ENCODE data around the gene EIF3J. TPM values are rescaled to one million over a fixed set of nuclear protein-coding genes. Genes with fewer than 3 reads are reported as not detected.
"Not testable (repeated sequence)": the region's sequence is repeated elsewhere in the genome, so short reads cannot be mapped to it uniquely, and the experiment has no call there.

Gene EIF3J
- total RNA-seq, 1 donor from 2014 or later: 127 TPM

DNA sequence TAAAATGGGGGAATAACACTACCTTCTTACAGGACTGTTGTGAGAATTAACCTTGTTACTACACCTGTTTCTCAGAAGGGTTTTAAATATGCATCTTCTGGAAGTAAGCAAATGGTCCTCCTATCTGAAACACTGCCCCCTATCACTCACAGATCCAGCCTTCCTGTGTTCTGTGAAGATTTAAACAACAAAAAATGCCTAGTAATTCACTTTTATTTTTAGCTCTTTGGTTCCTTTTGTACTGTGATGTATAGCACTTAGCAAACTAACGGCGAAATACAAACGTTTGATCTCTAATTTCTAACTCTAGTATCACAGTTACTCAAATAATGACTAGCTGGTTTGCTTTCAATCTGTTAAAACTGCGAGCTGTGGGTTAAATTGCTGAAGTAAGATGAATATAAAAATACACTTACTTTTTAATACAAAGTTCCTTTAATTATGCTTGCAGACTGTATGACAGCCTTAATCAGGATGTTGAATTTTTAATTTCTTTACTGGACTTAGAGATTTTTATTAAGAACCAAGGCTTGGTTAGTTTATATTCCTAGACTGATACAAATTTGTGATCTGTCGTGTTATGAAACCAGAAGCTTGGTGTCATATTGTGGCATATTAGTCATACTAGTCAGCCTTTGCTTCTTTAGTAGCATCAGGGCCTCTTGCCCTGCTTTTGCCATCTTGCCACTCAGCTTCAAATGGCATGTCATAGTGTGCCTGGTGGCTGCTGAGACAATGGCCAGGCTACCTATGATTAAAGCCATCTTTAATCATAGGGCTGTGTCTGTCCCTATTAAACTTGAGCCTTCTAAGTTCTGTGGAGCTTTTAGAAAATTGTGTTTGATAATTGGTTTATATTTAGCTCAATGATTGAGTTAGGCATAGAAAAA, 9.2 kb downstream of the EIF3J start:
- intact Hi-C loops (cut with micrococcal nuclease): loop anchor here (1.0 to 5.0 kb wide), 2 partner anchors 9 to 239 kb away; partner anchors contain the start of gene EIF3J
- DNase-seq (ENCODE audit: low spot score): peak; percentile 39
- H3K4me3 Mint-ChIP-seq (ENCODE audit: low read depth): peak overlapping the region; percentile 53
- H3K27ac Mint-ChIP-seq: peak overlapping the region; percentile 87
- H3K4me1 Mint-ChIP-seq (ENCODE audit: low read depth): peaks cover 47% of the 10 kb centered on the region
- H3K27me3 Mint-ChIP-seq (ENCODE audit: low read depth): no peaks in the 10 kb centered on the region
- peaks cover 60% of the 10 kb centered on the region for H3K36me3 Mint-ChIP-seq (ENCODE audit: low read depth)
- no peaks in the 10 kb centered on the region for H3K9me3 Mint-ChIP-seq

- not testable (repeated sequence) for H3K27me3 Mint-ChIP-seq (ENCODE audit: low read depth); H3K4me3 Mint-ChIP-seq (ENCODE audit: low read depth); H3K9me3 Mint-ChIP-seq; DNase-seq (ENCODE audit: low spot score)
- intact Hi-C loops (cut with micrococcal nuclease): loop anchor here (5.0 kb wide), 1 partner anchor 242 kb away; no protein-coding TSS in a partner anchor
- Mint-ChIP-seq H3K27ac (peak overlapping the region; percentile 22), H3K36me3 (ENCODE audit: low read depth) (peaks cover 51% of the 10 kb centered on the region), H3K4me1 (ENCODE audit: low read depth) (peaks cover 25% of the 10 kb centered on the region)
These were observed 12.2 kb downstream of the EIF3J start for GRCh38 chr15:44549152-44549551.

GRCh38 chr15:44550256-44550655, 13.3 kb downstream of the EIF3J start:
- no peaks in the 10 kb centered on the region for H3K27me3 Mint-ChIP-seq (ENCODE audit: low read depth)
- peaks cover 62% of the 10 kb centered on the region for H3K36me3 Mint-ChIP-seq (ENCODE audit: low read depth)
- no peak overlapping the region for H3K27ac Mint-ChIP-seq
- intact Hi-C loops (cut with micrococcal nuclease): no loop called here
- peaks cover 33% of the 10 kb centered on the region for H3K4me1 Mint-ChIP-seq (ENCODE audit: low read depth)
- H3K9me3 Mint-ChIP-seq: no peaks in the 10 kb centered on the region
- no peak for DNase-seq (ENCODE audit: low spot score)
- H3K4me3 Mint-ChIP-seq (ENCODE audit: low read depth): no peak overlapping the region

DNA sequence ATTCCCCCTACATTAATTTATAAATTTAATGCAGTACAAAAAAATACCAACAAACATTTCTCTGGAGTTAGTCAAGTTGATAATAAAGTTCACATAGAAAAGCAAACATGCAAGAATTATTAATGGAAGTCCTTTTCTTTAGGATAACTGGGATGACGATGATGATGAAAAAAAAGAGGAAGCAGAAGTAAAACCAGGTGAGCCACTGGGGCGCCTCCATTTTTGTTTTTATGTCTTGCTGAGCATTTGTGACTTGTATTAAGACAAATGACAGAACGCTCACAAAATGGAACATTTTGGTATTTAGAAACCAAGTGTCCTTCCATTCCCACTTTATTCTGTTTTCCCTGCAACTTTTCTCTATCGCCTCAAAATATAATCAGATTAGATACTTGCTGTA, 13.8 kb downstream of the EIF3J start:
- peaks cover 34% of the 10 kb centered on the region for H3K4me1 Mint-ChIP-seq (ENCODE audit: low read depth)

GRCh38 chr15:44554934-44555723, 18.2 kb downstream of the EIF3J start:
- Mint-ChIP-seq H3K4me3 (ENCODE audit: low read depth) (no peak overlapping the region), H3K36me3 (ENCODE audit: low read depth) (peaks cover 73% of the 10 kb centered on the region), H3K4me1 (ENCODE audit: low read depth) (peaks cover 21% of the 10 kb centered on the region), H3K9me3 (no peaks in the 10 kb centered on the region), H3K27ac (peak overlapping the region; percentile 71), H3K27me3 (ENCODE audit: low read depth) (no peaks in the 10 kb centered on the region)
- no peak for DNase-seq (ENCODE audit: low spot score)
- intact Hi-C loops (cut with micrococcal nuclease): no loop called here

More for the DNA sequence above, 13.8 kb downstream of the EIF3J start:
- Mint-ChIP-seq H3K27ac (no peak overlapping the region), H3K9me3 (no peaks in the 10 kb centered on the region), H3K4me3 (ENCODE audit: low read depth) (no peak overlapping the region), H3K27me3 (ENCODE audit: low read depth) (no peaks in the 10 kb centered on the region), H3K36me3 (ENCODE audit: low read depth) (peaks cover 66% of the 10 kb centered on the region)
- intact Hi-C loops (cut with micrococcal nuclease): no loop called here
- no peak for DNase-seq (ENCODE audit: low spot score)

- H3K9me3 Mint-ChIP-seq; DNase-seq (ENCODE audit: low spot score); intact Hi-C loops (cut with micrococcal nuclease); H3K27me3 Mint-ChIP-seq (ENCODE audit: low read depth); H3K4me3 Mint-ChIP-seq (ENCODE audit: low read depth): not testable (repeated sequence)
- peaks cover 84% of the 10 kb centered on the region for H3K36me3 Mint-ChIP-seq (ENCODE audit: low read depth)
- peaks cover 19% of the 10 kb centered on the region for H3K4me1 Mint-ChIP-seq (ENCODE audit: low read depth)
- peak overlapping the region; percentile 69 for H3K27ac Mint-ChIP-seq
These were observed 24.0 kb downstream of the EIF3J start for GRCh38 chr15:44560926-44561325.

DNA sequence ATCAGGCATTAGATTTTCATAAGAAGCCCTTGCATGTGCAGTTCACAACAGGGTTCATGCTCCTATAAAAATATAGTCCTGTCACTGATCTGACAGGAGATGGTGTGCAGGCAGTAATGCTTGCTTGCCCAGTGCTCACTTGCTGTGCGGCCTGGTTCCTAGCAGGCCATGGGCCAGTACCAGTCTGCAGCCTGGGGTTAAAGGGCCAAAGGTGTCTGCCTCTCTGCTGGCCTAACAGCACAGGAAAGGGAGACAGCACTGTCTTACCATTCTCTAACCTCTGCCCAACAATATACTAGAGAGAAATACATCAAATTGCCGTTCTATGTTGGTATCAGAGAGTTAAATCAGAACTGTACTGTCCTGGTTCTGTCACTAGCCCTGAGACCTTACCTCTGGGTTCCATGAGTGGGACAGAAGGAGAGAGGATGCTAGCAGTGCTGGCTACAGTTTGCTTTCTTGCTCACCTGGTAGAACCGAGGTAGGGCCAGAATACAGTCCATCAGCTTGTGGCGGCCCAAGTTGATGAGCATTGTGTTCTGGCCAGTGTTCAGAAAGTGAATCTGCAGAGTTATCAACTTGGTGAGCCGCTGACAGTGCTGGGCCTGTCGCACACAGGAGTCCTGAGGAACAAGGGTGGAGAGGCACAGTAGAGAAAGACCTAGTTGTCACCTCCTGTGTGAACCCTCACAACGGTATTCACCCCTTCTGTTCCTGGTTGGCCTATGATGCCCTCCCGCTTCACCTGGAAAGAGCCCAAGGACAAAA, 28.6 kb downstream of the EIF3J start:
- no peak overlapping the region for H3K27ac Mint-ChIP-seq
- peaks cover 12% of the 10 kb centered on the region for H3K4me1 Mint-ChIP-seq (ENCODE audit: low read depth)
- peaks cover 79% of the 10 kb centered on the region for H3K36me3 Mint-ChIP-seq (ENCODE audit: low read depth)
- H3K4me3 Mint-ChIP-seq (ENCODE audit: low read depth): no peak overlapping the region
- no peaks in the 10 kb centered on the region for H3K27me3 Mint-ChIP-seq (ENCODE audit: low read depth)
- no peak for DNase-seq (ENCODE audit: low spot score)
- H3K9me3 Mint-ChIP-seq: no peaks in the 10 kb centered on the region
- intact Hi-C loops (cut with micrococcal nuclease): no loop called here

DNA sequence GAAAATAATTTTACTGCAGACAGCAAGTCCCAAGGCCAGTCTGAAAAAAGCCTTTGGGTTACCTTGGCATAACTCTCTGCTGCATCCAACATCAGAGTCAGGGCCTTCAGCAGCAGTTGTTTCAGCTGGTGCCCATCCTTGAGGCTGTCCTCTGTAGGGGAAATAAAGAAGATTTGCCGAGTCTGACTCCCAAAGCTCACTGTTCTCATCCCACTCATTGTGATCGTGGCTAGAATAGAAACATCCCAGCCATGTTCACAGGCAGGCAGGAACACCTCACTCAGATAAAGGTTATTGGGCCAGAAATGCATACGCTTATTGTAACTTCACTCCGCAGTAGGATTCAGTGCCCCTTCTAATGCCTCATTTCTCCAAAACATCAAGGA, 29.2 kb downstream of the EIF3J start:
- no peak for DNase-seq (ENCODE audit: low spot score)
- intact Hi-C loops (cut with micrococcal nuclease): no loop called here
- Mint-ChIP-seq H3K4me1 (ENCODE audit: low read depth) (peaks cover 6% of the 10 kb centered on the region), H3K4me3 (ENCODE audit: low read depth) (no peak overlapping the region), H3K27me3 (ENCODE audit: low read depth) (no peaks in the 10 kb centered on the region), H3K9me3 (no peaks in the 10 kb centered on the region), H3K27ac (no peak overlapping the region), H3K36me3 (ENCODE audit: low read depth) (peaks cover 79% of the 10 kb centered on the region)

- intact Hi-C loops (cut with micrococcal nuclease): no loop called here
- Mint-ChIP-seq H3K9me3 (no peaks in the 10 kb centered on the region), H3K27ac (no peak overlapping the region), H3K4me3 (ENCODE audit: low read depth) (no peak overlapping the region), H3K4me1 (ENCODE audit: low read depth) (no peaks in the 10 kb centered on the region), H3K36me3 (ENCODE audit: low read depth) (peaks cover 73% of the 10 kb centered on the region), H3K27me3 (ENCODE audit: low read depth) (no peaks in the 10 kb centered on the region)
- DNase-seq (ENCODE audit: low spot score): no peak
These were observed 31.4 kb downstream of the EIF3J start for GRCh38 chr15:44568338-44568737.

GRCh38 chr15:44569316-44569715, 32.4 kb downstream of the EIF3J start:
- H3K9me3 Mint-ChIP-seq: no peaks in the 10 kb centered on the region
- H3K27ac Mint-ChIP-seq: no peak overlapping the region
- H3K4me1 Mint-ChIP-seq (ENCODE audit: low read depth): no peaks in the 10 kb centered on the region
- peaks cover 72% of the 10 kb centered on the region for H3K36me3 Mint-ChIP-seq (ENCODE audit: low read depth)
- no peak for DNase-seq (ENCODE audit: low spot score)
- no peak overlapping the region for H3K4me3 Mint-ChIP-seq (ENCODE audit: low read depth)
- intact Hi-C loops (cut with micrococcal nuclease): no loop called here
- H3K27me3 Mint-ChIP-seq (ENCODE audit: low read depth): no peaks in the 10 kb centered on the region

- intact Hi-C loops (cut with micrococcal nuclease): no loop called here
- H3K36me3 Mint-ChIP-seq (ENCODE audit: low read depth): peaks cover 72% of the 10 kb centered on the region
- H3K27ac Mint-ChIP-seq: no peak overlapping the region
These were observed 33.4 kb downstream of the EIF3J start for GRCh38 chr15:44570361-44570760.

DNA sequence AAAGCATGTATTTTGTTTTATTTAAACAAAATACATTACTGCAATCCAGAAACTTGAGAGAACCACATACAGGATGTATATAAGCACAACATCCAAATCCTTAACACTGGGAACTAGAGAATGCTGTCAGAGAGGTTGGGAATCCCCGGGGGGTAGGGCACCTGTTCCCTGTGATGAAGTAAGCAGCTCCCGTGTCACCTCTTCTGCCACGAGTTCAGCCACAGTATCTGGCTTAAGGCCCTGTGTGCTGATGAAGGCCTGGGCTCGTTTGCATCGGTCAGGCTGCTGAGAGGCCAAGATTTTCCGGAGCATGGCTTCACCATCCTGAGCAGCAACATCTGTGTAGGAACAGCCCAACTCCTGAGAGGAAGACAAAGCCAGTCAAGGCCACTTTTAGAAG, 36.4 kb downstream of the EIF3J start:
- H3K36me3 Mint-ChIP-seq (ENCODE audit: low read depth): peaks cover 55% of the 10 kb centered on the region
- H3K4me1 Mint-ChIP-seq (ENCODE audit: low read depth): peaks cover 1% of the 10 kb centered on the region
- DNase-seq (ENCODE audit: low spot score): no peak
- H3K4me3 Mint-ChIP-seq (ENCODE audit: low read depth): no peak overlapping the region
- no peak overlapping the region for H3K27ac Mint-ChIP-seq
- H3K9me3 Mint-ChIP-seq: no peaks in the 10 kb centered on the region
- intact Hi-C loops (cut with micrococcal nuclease): no loop called here
- H3K27me3 Mint-ChIP-seq (ENCODE audit: low read depth): no peaks in the 10 kb centered on the region

More at GRCh38 chr15:44570361-44570760, 33.4 kb downstream of the EIF3J start:
- Mint-ChIP-seq H3K4me3 (ENCODE audit: low read depth) (no peak overlapping the region), H3K27me3 (ENCODE audit: low read depth) (no peaks in the 10 kb centered on the region), H3K4me1 (ENCODE audit: low read depth) (no peaks in the 10 kb centered on the region), H3K9me3 (no peaks in the 10 kb centered on the region)
- no peak for DNase-seq (ENCODE audit: low spot score)
